ENCODE results near the gene ANKLE1.
"Not testable (repeated sequence)": the region's sequence is repeated elsewhere in the genome, so short reads cannot be mapped to it uniquely, and the experiment has no call there.

Gene ANKLE1

DNA sequence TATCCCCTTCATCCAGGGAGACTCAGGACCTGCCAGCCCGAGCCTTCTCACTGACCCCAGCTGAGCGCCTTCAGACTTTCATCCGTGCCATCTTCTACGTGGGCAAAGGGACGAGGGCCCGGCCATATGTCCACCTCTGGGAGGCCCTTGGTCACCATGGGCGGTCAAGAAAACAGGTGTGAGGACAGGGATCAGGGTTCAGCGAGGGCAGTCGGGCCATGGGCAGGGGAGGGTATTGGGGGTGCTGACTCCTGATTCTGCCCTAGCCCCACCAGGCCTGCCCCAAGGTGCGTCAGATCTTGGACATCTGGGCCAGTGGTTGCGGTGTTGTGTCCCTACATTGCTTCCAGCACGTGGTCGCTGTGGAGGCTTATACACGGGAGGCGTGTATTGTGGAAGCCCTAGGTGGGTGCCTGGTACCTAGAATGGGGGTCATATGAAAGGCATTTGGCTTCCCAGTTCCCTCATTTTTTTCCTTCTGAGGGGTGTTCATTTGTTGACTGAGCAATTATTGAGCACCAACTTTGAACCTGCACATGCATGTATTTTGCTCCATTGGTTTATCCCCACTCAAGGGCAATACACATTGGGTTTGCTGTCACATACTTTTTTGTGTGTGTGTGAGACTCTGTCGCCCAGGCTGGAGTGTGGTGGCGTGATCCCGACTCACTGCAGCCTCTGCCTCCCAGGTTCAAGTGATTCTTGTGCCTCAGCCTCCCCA, 3.9 kb downstream of the ANKLE1 start:
- no peak for DNase-seq

DNA sequence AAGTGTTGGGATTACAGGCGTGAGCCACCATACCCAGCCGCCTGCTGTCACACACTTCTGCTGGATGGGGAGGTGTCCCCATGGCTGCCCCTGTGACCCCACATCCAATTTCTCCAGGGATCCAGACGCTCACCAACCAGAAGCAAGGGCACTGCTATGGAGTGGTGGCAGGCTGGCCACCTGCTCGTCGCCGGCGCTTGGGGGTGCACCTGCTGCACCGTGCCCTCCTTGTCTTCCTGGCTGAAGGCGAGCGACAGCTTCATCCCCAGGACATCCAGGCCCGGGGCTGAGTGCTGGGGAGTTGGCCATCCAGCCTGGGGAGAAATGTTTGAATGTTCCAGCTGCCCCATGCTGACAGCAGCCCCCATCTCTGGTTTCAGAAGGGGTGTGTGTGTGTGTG, 4.6 kb downstream of the ANKLE1 start:
- no peak for DNase-seq

DNA sequence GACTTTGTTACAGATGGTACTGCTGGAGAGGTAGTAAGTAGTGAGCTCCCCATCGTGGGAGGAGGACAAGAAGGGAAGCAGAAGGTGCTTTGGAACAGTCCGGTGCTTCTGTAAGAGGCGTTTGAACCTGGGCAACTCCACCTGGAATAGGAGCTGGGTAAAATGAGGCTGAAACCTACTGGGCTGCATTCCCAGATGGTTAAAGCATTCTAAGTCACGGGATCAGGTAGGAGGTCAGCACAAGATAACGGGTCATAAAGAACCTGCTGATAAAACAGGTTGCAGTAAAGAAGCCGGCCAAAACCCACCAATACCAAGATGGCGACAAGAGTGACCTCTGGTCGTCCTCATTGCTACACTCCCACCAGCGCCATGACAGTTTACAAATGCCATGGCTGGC, 5.1 kb downstream of the ANKLE1 start:
- DNase-seq = no peak

DNA sequence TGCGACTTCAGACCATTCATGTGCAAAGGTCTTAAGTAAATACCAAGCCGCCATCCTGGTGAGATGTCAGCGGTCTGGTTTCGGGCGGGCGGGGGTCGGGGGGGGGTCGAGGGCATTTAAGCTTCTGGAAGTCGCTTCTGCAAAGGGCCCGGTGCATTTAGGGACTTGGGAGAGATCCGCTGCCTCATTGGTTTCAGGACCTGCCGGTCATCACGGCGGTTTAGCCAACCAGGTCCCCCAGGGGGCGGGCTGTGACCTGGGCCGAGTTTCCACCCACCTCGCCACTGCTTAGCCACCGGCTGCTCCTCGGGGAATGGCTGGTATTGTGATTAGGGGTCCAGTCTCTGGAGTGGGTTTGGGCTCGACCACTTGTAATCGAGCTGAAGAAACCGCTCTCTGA, 7.8 kb downstream of the ANKLE1 start:
- peak; percentile 92 for DNase-seq

DNA sequence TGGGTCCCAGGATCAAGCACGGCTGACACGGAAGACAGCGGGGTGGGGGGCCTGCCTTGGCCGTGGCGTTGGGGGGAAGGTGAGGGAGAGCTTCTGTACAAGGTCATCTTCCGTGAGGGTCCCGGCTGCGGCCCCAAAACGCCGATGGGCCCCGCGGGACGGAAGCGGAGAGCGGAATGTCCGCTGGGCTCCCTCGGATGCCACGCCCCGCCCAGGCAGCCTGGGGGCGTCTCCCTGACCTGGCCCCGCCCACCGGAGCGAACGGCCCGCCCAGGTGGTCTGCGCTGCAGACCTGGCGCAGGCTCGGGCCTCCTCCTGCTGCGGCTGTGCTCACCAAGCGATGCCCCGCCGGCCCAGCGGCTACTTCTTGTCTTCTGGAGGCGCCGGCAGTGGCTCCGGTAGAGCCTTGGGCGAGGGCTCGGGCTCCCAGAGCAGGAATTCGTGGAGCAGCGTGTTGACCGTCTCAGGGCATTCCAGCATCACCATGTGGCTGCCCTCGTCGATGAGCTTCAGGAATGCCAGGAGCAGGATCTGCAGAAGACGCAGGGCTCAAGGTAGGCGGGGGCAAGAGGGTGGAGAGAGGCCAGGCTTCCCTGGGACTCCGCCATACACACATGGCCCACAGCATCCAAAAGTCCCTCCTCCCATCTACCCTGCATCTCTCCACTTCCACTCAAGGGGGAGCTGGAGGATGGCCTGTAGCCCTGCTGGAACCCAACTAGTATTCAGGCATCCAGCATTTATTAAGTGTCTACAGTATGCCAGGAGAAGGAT, 10.8 kb downstream of the ANKLE1 start:
- DNase-seq = peak; percentile 96

DNA sequence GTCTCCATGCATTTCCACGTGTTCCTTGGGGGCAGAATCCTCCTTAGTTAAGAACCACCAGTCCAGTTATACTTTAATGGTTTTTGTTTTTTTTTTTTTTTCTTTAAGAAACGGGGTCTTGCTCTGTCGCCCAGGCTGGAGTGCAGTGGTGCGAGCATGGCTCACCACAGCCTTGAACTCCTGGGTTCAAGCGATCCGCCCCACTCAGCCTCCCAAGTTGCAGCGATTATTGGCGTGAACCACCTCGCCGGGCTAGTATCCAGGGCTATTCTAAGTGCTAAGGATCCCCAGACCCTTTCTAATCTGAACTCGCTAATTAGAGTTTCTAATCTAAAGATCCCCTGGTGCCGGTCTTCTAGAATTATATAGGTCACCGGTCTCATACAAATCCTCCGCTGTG, 11.9 kb downstream of the ANKLE1 start:
- no peak for DNase-seq

DNA sequence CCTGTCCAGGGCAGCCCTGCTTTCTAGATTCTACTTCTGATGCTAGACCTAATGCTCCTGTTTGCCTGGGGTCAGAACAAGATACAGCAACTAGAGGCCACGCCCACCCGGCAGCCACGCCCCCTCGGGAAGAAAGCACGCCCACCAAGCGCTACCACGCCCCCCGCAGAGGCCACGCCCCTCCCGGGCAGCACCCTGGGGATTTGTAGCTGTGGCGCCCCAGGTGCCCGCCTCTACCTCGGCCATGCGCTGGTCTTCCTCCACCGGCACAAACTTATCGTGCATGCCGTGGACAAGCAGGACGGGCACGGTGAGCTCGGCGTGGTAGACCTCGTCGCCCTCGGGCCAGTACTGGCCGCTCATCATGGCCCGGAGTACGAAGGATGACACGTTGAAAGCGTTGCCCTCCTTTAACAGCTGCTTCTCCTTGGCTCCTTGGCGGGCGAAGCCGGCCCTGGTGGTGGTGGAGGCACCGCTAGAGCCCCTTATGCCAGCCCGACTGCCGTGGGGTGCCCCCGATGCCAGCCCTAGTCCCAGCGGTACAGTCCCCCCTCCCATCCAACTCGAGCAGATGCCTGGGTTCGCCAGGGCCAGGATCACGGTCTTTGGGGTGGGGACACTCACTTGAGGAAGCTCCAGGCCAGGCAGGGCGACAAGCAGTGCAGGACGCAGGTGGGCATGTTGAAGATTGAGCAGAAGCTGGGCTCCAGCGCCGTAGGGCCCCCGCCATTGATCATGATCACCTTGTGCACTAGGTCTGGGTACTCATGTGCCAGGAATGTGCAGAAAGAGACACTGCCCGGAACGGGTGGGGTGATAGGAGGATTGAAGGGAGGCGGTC, 12.6 kb downstream of the ANKLE1 start:
- peak; percentile 70 for DNase-seq

DNA sequence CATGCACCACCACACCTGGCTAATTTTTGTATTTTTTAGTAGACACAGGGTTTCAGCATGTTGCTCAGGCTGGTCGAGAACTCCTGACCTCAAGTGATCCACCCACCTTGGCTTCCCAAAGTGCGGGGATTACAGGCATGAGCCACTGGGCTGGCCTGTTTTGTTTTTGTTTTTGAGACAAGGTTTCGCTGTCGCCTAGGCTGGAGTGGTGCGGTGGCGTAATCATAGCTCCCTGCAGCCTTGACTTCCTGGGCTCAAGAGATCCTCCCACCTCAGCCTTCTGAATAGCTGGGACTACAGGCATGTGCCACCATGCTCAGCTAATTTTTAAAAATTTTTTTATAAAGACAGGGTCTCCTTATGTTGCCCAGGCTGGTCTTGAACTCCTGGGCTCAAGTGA, 13.8 kb downstream of the ANKLE1 start:
- not testable (repeated sequence) for DNase-seq

DNA sequence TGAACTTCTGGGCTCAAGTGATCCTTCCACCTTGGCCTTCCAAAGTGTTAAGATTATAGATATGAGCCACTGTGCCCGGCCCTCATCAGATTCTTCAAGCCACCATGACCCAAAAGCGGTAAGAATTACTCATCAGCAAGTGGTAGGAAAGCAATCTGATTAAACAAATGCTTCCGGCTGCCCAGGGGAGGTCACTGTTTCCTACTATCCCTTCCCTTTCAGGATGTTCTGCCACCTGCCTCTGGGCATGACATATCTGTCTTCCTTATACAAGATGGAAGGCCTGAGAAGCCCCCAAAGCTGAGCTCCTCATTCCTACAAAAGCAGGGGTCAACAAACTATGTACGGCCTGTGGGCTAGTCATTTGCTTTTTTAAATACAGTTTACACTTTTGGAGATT, 14.6 kb downstream of the ANKLE1 start:
- peak; percentile 77 for DNase-seq

DNA sequence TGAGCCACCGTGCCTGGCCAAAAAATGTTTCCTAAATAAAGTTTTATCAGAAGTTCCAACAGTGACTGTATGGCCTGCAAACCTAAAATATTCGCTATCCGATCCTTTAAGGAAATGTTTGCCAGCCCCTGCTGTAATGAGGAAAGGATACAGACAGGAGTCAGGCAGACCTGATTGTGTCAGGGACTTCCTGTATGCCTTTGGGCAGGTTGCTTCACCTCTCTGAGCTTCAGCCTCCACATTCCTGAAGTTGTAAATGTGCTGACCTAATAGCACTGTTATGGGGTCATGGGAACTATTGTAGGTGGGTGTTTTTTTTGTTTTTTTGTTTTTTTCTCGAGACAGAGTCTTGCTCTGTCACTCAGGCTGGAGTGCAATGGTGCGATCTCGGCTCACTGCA, 15.3 kb downstream of the ANKLE1 start:
- no peak for DNase-seq

DNA sequence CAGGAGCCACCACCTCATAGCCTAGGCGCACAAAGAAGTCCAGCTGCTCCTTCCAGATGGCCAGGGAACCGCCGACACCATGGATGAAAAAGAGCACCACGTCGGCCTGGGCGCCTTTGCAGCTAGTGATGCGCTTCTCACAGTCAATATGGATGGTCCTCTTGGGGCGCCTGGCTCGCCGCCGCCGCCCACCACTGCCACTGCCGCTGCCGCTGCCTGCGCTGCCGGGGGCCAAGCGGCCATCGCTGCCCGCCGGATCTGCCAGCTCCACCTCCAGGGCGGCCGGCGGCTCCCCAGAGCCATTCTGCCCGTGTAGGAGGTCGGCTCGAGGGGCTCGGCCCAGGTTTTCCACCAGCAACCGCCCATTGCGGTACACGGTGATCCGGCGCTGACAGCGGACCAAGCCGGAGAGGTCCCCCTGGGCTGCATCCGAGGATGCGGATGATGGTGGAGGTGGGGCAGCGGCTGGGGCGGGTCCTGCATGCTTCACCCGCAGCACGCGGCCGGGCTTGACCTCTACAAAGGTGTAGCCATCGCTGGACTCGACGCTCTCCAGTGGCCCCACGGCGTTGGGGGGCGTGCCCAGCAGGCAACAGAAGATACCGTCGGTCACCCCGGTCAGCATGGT, 19.4 kb downstream of the ANKLE1 start:
- DNase-seq = no peak

DNA sequence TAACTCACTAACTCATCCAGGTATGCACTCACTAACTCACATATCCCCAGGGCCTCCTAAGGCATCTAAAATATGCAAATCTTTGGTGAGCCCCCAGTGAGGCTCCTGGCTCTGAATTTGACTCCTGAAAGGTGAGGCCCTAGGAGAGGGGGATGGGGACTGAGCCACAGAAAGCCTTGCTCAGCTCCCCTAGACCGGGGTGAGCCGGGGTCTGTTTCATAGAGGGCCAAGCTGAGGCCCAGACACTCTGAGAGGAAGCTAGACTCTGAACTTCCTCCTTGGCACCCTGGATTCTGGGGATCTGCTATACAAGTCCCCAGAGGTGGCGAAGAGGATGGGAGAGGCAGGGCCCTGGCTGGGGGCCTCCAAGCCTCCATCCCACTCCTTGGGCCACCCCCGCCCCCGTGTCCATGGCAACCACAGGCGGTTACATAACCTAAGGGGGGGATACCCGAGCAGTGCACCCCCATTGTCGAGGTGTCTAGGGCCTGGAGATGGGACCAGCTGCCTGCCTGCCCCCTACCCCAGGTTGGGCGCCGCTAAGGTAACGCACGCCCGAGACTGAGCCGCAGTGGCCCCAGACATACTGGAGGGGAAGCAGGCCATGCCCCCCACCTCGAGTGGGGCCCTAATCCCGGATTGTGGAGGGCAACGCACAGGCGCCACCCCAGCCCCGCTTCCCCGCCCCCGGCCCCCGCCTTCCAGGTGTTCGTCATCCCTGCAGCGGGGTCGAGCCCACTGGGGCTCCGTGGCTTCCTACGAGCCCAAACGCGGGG, 20.9 kb downstream of the ANKLE1 start:
- DNase-seq = peak; percentile 18

DNA sequence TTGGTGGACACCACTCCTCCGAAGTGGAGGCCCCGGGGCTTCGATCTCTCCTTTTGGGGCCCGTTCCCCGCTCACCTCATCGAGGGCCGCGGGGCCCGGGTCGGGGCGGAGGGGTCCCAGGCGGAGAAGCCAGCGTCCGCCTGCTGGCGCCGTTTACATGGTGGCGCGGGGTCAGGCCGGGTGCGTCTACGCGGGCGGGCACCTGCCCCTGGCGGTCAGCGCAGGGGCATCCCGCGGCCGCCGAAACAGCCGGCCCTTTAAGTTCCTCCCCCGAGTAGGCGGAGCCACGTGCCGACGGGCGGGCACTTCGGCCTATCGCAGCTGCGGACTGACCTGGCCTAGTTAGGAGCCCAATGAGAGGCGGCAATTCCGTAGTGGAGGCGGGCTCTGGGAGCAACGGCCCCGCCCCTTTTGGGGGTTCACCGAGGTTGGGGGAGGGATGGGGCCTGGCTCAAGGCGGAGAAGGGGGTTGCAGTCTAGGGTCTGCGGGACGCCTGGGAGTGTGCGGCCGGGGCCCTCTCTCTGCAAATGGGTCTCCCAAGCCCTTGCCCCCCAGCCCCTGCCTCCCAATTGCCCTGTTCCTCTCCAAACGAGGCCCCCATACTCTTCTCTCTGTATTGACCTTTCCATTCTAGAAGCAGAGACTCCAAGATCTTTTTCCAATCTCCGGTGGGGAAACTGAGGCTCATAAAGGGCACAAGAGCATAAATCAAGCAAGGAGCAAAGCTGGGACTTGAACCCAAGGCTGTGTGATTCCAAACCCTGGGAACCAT, 21.7 kb downstream of the ANKLE1 start, which contains the start of gene ABHD8:
Gene ABHD8 (minus strand): TSS at position 259 of the 773 bp plus-strand sequence. CDS start 1,809 bp downstream, outside the sequence.
- peak; percentile 77 for DNase-seq

DNA sequence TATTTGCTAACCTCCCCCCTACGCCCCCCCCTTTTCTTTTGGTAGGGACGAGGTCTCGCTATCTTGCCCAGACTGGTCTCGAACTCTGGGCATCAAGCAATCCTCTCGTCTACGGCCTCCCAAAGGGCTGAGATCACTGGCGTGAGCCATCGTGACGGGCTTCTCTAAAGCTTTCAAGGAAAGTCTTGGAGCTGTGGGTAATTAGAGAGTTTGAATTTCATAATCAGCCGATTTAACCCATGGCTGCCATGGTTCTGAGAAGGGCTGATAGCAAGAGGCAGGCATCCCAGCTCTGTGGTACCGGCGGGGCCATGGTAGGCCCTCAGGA, 22.2 kb downstream of the ANKLE1 start:
- no peak for DNase-seq

DNA sequence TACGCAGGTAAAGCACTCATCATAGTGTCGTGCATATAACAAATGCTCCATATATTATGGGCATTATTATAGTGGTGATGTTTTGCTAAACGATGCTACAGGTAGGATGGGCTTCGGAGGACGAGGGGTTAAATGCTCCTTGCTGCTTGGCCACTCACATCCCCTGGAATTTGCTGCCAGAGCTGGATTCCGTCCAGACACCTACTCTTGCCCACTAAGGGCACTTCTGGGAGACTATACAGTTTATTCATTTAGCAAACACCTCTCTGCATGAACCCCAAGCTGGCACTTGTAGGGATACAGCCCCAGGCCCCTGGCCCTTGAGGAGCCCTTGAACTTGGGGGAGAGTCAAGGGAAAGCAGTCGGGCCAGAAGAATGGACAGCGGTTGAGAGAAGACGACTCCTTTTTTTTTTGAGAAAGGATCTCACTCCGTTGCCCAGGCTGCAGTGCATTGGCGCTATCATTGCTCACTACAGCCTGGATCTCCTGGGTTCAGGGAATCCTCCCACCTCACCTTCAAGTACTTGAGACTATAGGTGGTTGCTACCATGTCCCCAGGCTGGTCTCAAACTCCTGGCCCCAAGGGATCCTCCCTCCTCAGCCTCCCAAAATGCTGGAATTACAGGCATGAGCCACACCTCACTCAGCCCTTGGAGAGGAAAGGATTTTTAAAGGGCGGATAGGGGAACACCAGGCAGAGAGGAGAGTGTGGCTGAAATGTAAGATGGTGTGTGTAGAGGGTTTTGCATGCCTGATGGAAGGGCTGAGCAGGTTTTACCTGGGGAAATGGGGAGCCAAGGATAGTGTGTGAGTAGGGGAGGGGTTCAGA, 22.9 kb downstream of the ANKLE1 start:
- no peak for DNase-seq

DNA sequence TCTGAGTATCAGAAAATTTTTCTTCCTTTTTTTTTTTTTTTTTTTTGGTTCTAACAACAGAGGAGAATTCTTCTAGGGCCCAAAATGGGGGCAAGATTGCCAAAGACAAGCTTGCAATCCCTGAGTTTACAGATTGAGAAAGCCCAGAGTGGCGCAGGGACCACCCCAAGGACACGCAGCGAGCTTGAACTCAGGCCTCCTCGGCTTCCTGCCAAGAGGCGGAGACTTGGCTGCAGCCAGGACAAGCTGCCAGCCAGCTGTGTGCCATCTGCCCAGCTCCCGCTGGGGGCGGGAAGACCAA, 23.5 kb downstream of the ANKLE1 start:
- no peak for DNase-seq

DNA sequence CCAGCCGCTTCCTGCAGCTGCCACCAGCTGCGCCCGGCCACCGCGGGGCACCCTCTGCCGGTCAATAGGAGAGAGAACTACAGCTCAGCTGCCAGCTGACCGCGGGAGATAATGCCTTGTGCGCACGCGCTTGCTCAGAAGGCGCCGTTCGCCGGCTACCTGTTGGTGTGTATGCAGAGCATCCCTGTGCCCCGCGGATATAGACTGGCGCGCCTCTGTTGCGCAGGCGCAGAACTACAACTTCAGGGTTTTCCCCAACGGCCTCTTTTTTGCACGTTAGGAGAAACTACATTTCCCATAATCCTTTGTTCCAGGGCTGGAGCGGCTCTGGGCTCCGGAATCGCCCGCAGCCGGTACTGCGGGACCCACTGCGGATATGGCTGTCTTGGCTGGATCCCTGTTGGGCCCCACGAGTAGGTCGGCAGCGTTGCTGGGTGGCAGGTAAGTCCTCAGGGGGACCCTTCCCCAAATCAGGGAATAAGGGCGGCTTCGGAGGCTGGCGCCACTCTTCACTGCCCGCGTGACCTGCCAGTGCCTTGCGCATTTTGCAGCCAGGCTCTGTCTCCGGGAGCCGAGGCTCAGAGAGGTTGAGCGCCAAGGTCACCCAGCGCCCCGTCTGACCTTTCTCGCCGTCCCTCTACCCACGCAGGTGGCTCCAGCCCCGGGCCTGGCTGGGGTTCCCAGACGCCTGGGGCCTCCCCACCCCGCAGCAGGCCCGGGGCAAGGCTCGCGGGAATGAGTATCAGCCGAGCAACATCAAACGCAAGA, 24.0 kb downstream of the ANKLE1 start, which contains the start of gene MRPL34:
Gene MRPL34 (plus strand): TSS at position 356 of the 768 bp plus-strand sequence. CDS start 21 bp downstream, at position 377.
- peak; percentile 70 for DNase-seq

DNA sequence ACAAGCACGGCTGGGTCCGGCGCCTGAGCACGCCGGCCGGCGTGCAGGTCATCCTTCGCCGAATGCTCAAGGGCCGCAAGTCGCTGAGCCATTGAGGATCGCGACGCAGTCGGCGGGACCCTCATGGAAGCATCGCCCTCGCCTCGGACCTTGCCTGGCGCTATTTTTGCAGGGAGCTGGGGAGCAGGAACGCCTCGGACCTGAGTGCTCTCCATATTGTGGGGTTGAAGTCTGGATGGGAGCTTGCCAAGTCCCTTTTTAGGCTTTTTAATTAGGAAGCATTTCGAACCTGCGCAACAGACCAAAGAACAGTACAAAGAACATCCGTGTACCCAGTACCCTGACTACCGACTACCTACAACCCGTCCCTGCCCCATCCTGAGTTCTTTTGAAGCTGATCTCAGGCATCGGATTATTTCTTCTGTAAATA, 24.6 kb downstream of the ANKLE1 start:
- no peak for DNase-seq

DNA sequence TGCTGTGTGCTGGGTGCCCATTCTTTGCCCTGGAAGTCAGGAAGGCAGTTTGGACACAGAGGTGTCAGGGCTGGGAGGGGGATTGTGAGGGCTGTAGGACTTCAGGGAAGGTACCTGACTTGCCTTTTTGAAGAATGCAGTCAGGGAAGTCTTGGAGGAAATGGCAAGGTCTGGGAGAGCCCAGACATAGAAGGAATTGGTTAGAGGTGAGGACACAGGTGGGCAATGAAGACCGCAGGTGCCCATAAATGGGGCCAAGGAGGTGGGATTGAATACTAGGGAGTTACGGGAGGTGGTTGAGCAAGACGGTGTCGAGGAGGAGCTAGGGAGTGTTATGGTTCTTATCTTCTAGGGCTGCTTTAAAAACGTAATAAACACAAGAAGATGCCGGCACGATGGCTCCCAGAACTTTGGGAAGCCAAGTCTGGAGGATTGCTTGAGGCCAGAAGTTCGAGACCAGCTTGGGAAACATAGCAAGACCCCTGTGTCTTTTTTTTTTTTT, 26.2 kb downstream of the ANKLE1 start:
- no peak for DNase-seq

Measured in 8988T (cell line).